Gastroesophageal sphincter (tissue), 4 donors: Measurements from ENCODE around the gene GPR153. TPM values are rescaled to one million over a fixed set of nuclear protein-coding genes. Genes with fewer than 3 reads are reported as not detected.

Source experiments
- ATAC-seq: fragments of 150-250 bp; one replicate; pipeline ENCODE4 v1.9.1; 2016; ENCODE audit warnings: mild to moderate bottlenecking, moderate library complexity
- H3K27ac ChIP-seq, 4 donors: fragments of 200-600 bp; sonication (generic) in 3 of 4; 1 replicate in 3 of 4; 2 replicates in 1 of 4; pipeline ENCODE4 v1.5.1; 2016 to 2019
- H3K27me3 ChIP-seq: fragments of 200-600 bp; sonication (generic); one replicate; pipeline ENCODE4 v1.5.1; 2019
- H3K36me3 ChIP-seq, 2 donors: fragments of 200-600 bp; sonication (generic); one replicate each; pipeline ENCODE4 v1.5.1; 2019; ENCODE audit warnings: control low read depth in 1 of 2
- H3K4me1 ChIP-seq, 3 donors: fragments of 200-600 bp; sonication (generic); 1 replicate in 2 of 3; 2 replicates in 1 of 3; pipeline ENCODE4 v1.5.1; 2016 to 2019; ENCODE audit warnings: control low read depth in 2 of 3
- H3K4me3 ChIP-seq, 2 donors: fragments of 200-600 bp; sonication (generic); one replicate each; pipeline ENCODE4 v1.5.1; 2019; ENCODE audit warnings: mild to moderate bottlenecking in 1 of 2, moderate library complexity in 1 of 2
- H3K9me3 ChIP-seq, 3 donors: fragments of 200-600 bp; sonication (generic); one replicate each; pipeline ENCODE4 v1.5.1; 2017 to 2019; ENCODE audit warnings: control low read depth in 2 of 3
- CTCF ChIP-seq, 4 experiments: fragments of 200-600 bp in 2 of 4; fragments of 450-650 bp in 2 of 4; sonication (generic) in 1 of 4; IDR thresholded peaks; one replicate each; pipeline ENCODE4 v1.5.1; 2017 to 2019; ENCODE audit warnings: antibody characterized with exemption in 4 of 4, mild to moderate bottlenecking in 2 of 4, moderate library complexity in 2 of 4
- EP300 ChIP-seq: sonication (generic); formaldehyde crosslinking; IDR thresholded peaks from one replicate; pipeline ENCODE4 v1.6.1; 2017; ENCODE audit warnings: antibody characterized with exemption, mild to moderate bottlenecking
- POLR2A ChIP-seq, 2 donors: fragments of 450-650 bp; IDR thresholded peaks; one replicate each; pipeline ENCODE4 v1.6.1; 2017; ENCODE audit warnings: antibody characterized with exemption in 2 of 2, mild to moderate bottlenecking in 2 of 2, moderate library complexity in 1 of 2
- POLR2AphosphoS5 ChIP-seq: sonication (generic); formaldehyde crosslinking; IDR thresholded peaks from one replicate; pipeline ENCODE4 v1.6.1; 2017; ENCODE audit warnings: antibody characterized with exemption
- WGBS, 2 donors: methylation state at CpG; one replicate each; pipeline ENCODE4 v1.1.5; 2018; ENCODE audit warnings: low coverage in 1 of 2; 5-methylcytosine and 5-hydroxymethylcytosine counted together
- total RNA-seq, 4 donors: library from RNA; depleted of rRNA; stranded (reverse); fragments of >200 nt; gene quantifications; one replicate each; pipeline ENCODE4 v1.1.0, GENCODE V29; 2016

The GPR153 gene
- total RNA-seq, 4 donors from 2014 or later = 2.6 to 8.9 (median 6.2) TPM

GRCh38 chr1:6218375-6219164 lies 42.3 kb downstream of the GPR153 start:
- Histone ChIP-seq H3K27me3 (no peaks in the 10 kb centered on the region), H3K4me1 (peaks cover 0 to 8% (median 0%) of the 10 kb centered on the region in 3 donors), H3K27ac (no peak overlapping the region), H3K9me3 (no peaks in the 10 kb centered on the region), H3K36me3 (peaks cover 0 to 44% of the 10 kb centered on the region in 2 donors), H3K4me3 (no peak overlapping the region)
- TF ChIP-seq POLR2A (IDR thresholded peaks at IDR 0.05) (no peak), POLR2AphosphoS5 (no peak), CTCF (IDR thresholded peaks at IDR 0.05) (no peak), EP300 (no peak)
- no peak for ATAC-seq
- 92% methylated on average over 2 of the region's 16 CpGs; no CpG with 5 or more reads in 1 of the 2 donors for WGBS, 2 donors

GRCh38 chr1:6212193-6212959 lies 48.5 kb downstream of the GPR153 start:
- peaks cover 0 to 23% (median 9%) of the 10 kb centered on the region in 3 donors for H3K4me1 ChIP-seq
- H3K27me3 ChIP-seq = peaks cover 5% of the 10 kb centered on the region
- no peaks in the 10 kb centered on the region for H3K9me3 ChIP-seq
- TF ChIP-seq POLR2AphosphoS5 = no peak
- no peak for TF ChIP-seq POLR2A (IDR thresholded peaks at IDR 0.05)
- TF ChIP-seq EP300 = no peak
- no peak for TF ChIP-seq CTCF (IDR thresholded peaks at IDR 0.05)
- peaks cover 0 to 43% of the 10 kb centered on the region in 2 donors for H3K36me3 ChIP-seq
- ATAC-seq = no peak
- H3K4me3 ChIP-seq = no peak overlapping the region
- no peak overlapping the region for H3K27ac ChIP-seq
- WGBS, 2 donors = 20% methylated on average over 2 of the region's 20 CpGs; no CpG with 5 or more reads in 1 of the 2 donors

GRCh38 chr1:6211731-6212130 lies 49.2 kb downstream of the GPR153 start:
- Histone ChIP-seq H3K4me1 (peaks cover 0 to 30% (median 12%) of the 10 kb centered on the region in 3 donors), H3K36me3 (peaks cover 0 to 43% of the 10 kb centered on the region in 2 donors), H3K4me3 (no peak overlapping the region), H3K27ac (no peak overlapping the region), H3K9me3 (no peaks in the 10 kb centered on the region), H3K27me3 (peaks cover 10% of the 10 kb centered on the region)
- TF ChIP-seq POLR2A (IDR thresholded peaks at IDR 0.05) = no peak
- TF ChIP-seq POLR2AphosphoS5 = no peak
- no peak for TF ChIP-seq CTCF (IDR thresholded peaks at IDR 0.05)
- TF ChIP-seq EP300 = no peak
- ATAC-seq = no peak
- WGBS, 2 donors = no CpG with 5 or more reads among the region's 16 CpGs

GRCh38 chr1:6210591-6211355 lies 50.1 kb downstream of the GPR153 start:
- no peaks in the 10 kb centered on the region for H3K9me3 ChIP-seq
- TF ChIP-seq CTCF (IDR thresholded peaks at IDR 0.05) = no peak
- no peak for TF ChIP-seq EP300
- peaks cover 0 to 35% of the 10 kb centered on the region in 2 donors for H3K36me3 ChIP-seq
- peaks cover 0 to 39% (median 18%) of the 10 kb centered on the region in 3 donors for H3K4me1 ChIP-seq
- 100% methylated on average over 1 of the region's 29 CpGs; no CpG with 5 or more reads in 1 of the 2 donors for WGBS, 2 donors
- H3K27me3 ChIP-seq = peaks cover 17% of the 10 kb centered on the region
- no peak overlapping the region for H3K4me3 ChIP-seq
- H3K27ac ChIP-seq = no peak overlapping the region
- no peak for ATAC-seq
